GM21619 (cell line): ENCODE measurements around the gene TLCD1.

Experiments used
- ATAC-seq: cut with Tn5 transposase; IDR thresholded peaks from one replicate; pipeline ENCODE4 v1.9.1; 2021; ENCODE audit not compliant: unreplicated experiment

The TLCD1 gene, protein sequence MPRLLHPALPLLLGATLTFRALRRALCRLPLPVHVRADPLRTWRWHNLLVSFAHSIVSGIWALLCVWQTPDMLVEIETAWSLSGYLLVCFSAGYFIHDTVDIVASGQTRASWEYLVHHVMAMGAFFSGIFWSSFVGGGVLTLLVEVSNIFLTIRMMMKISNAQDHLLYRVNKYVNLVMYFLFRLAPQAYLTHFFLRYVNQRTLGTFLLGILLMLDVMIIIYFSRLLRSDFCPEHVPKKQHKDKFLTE

DNA sequence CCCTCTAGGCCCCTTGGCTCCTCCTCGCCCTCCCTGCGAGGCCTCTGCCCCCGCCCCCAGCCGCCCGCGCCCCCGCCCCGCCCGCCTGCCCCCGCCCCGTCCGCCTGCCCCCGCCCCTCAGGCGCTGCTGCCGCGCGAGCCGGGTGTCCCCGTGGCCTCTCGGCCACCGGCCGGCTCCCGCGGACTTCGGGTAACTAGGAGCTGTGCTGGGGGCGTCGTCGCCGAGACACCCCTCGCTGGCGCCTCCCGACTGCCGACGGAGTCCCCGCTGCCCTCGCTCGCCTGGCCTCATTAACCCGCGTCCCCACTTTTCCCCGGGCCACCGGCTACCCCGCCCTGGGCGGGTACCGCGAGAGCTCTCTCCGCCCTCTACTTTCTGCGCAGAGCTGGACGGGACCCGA is at the start of gene TLCD1:
Gene TLCD1 (minus strand): TSS at position 8 of the 401 bp plus-strand sequence. CDS start 136 bp downstream, outside the sequence.
- peak; percentile 13 for ATAC-seq

DNA sequence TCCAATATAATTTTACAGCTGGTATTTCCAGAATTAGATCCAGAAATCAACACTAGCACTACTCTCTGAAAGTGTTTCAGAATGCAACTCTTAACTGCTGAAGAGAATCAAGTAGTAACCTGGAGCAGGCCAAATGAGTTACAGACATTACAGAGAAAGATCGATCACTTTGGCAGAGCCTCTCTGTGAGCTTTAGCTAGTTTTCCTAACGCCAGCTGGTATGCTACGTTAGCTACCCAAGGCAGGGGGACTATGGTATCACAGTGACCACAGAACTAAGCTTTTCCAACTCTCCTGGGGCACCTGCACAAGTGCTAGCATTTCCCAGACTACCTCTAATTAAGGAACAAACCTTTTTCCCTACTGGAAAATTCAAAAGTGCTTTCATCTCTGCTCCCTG is 48.2 kb upstream of the TLCD1 start:
- no peak for ATAC-seq

DNA sequence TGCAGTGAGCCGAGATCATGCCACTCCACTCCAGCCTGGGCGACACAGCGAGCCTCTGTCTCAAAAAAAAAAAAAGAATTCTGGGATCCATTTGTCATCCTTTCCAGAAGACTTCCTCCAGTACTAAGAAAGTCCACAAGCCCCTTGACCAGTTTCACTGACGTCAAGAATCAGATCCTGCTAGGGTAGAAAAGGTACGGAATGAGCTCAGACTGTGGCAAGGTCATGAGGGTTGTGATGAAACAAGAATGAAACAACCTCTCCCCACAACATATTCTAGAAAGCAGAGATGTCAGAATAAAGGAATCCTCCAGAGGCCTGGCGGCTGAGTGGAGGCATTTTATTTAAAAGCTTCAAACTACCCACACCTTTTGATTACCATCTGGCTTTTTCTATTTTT is 47.7 kb upstream of the TLCD1 start:
- ATAC-seq = no peak

DNA sequence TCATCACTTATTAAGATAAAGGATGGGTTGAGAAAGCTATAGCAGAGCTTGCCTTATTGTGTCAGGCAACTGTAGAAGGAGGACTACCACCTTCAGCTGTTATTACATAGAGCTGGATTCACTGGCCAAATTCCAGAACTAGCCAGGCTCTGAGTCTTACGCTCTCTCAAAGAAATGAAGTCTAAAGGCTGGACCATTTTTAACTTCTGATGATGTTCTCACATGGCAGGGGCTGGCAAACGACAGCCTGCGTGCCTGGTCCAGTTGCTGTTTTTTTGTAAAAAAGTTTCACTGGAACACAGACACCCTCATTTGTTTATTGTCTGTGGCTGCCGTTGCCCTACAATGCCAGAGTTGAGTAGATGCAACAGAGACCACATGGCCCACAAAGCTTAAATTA is 39.0 kb upstream of the TLCD1 start:
- ATAC-seq = no peak

DNA sequence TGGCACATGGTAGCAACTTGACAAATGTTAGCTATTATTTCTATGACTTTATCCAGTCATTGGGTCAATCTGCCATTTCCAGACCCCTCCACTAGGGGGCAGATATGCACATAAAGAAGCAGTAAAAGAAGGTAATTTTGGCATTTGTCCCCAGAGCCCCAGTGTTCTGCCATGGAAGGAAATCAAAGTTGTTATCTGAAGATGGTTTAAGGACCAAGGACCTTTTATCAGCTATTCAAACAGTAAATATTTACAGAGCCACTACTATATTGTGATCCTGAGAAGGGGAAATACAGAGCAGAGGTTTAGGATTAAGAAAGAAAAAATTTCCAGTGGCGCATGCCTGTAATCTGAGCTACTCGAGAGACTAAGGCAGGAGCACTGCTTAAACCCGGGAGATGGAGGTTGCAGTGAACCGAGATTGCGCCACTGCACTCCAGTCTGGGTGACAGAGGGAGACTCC is 37.8 kb upstream of the TLCD1 start:
- no peak for ATAC-seq

DNA sequence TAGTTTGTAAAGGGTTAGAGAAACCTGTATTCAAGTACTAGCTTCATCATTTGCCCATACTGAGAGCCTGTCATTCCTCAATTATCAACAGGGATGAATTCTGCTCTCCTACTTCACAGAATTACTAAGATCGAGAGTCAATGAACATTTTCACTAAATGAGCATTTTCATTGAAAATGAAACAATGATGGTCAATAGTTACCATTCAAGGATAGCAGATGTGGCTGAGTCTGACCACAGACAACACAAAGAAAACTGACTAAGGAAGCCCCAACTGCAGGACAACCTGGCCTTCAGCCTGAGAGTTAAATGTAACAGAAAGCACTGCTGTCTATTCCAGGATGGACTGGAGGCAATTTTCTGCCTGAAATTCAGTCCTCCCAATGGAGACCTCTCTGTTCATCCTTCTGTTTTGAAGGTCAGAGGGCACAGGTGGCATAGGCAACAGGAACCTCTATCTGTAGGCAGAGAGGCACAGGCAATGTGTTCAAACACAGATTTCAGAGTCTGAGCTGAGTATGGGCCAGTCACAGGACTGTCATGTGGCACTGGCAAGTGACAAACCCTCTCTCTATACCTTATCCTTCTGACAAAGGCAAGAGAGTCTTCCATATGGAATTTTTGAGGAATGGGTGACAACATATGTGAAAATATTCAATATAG is 37.2 kb upstream of the TLCD1 start:
- ATAC-seq = no peak

DNA sequence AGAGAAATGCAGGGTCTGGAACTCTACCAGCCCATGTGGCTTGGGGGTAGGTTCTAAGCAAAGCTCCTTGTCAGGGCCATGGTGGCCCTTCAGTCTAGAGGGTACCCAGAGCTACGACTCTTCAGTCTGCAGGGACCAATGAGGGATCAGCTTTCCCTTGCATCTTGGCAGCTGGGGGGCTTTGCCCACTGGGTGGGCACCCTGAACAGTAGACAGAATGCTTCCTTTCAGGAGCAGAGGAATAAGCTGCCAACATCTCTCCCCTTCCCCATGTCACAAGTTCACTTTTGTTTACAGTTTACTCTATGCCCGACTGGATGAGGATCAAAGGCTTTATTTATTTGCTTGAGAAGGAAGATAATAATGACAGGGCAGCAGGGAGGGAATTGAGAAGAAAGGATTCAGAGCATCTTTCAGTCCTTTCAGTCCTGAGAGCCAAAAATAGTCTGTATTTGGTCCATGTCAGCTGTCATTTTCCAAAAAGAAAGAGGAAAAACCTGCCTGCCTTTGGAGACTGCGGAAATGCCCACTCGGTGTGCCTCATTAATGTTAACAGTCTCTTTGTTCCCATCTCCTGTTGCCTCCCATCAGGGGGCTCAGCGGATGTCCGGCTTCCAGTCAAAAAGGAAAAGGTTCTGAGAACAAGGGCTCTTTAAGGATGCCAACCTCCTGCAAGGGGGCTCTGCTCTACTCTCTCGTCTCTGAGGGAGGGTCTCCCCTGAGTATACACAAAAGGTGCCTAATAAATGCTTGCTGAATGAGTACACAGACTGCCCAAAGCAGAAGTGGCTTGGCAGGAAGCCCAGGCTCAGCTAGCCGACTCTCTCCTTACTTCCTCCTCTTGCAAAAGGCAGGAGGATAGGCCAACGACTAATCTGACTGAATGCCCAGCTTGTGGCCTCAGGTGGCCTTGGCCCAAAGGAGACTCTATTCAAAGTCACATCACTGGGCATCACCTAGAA is 34.8 kb upstream of the TLCD1 start:
- ATAC-seq = no peak

DNA sequence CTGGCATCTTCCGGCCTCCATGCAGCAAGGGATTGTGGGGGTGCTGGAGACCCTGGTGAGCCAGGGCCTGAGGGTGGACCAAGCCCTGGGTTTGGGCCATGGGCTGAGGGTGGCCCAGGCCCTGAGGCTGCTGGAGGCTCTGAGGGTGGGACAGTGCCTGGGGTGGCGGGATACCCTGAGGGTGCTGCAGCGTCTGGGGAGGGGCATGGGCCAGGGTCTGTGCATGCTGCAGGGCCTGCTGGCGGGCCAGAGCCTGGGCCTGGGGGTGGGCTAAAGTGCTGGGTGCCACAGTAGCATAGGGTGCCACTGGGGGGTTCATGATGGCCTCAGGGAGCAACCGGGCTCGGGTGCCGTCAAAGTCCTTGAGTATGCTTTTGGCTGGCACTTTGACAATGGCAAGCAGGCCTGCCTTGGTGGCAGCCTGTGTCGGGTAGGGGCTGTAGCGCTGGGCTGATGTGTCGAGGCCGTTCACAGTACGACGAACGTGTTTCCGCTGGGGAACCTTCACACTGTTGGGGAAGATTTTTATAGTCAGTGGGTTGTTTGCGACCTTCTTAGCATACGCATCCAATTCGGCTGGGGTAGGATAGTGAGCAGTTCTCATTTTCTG is 33.3 kb upstream of the TLCD1 start:
- no peak for ATAC-seq

DNA sequence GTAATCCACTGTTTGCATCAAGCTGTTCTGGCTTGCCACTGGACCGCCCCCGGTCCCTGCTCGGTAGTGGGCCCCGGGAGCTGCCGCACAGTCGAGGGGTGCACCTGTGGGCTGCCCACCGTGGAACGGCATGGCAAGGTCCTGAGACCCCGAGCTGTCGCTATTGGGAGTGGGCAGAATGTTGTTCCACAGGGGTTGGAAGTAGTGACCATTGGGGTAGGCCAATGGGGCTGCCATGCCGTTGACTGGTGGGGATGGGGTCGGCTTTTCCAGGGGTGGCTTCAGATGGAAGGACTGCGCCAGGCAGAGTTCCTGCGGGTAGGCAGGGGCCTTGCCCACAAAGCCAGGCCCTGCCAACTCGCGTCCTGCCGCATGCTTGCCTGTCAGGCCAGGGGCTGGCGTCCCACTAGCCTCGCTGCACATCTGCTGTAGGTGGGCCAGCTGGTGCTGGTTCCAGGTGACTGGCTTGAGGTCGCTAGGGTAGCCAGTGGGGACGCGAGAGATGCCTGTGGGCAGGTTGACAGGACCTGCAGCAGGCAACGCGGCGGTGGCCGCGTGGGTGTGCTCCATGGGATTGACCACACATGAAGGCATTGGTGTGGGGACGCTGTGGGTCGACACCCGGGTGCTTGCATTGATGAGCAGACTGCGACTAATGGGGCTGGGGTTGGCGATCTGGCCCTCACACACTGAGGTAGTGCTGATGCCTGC is 32.5 kb upstream of the TLCD1 start:
- no peak for ATAC-seq

DNA sequence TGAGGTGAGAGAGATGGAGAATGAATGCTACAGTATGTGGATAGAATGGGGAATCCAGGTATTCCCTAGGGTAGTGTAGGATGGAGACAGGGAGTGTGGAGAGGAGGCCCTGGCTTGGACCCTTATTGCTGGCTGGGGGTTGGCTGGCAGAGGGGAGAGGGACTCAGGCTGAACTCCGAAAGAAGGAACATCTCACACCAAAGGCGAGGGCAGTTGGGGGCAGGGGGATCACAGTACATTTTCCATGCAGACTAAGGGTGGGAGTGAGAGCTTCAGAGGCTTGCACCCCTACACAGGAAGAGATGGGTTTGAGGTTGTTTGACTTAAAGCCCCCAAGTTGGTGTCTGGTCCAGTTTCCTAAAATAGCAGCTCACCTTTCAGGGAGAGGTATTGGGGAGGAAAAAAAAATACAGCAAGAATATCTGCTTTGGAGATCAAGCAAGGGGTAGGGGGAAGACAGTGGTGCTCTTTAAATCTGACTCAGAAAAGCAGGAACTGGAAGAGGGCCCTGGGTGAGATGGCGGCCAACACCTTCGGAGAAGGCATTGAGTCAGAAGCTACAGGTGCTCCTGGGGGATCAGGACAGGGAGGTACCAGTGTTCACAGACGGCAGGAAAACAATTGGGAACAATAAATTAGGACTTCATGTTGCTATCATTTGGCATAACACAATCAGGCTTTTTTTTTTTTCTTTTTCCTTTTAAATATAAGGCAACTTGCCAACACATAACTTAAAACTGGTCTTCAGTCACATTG is 30.2 kb upstream of the TLCD1 start:
- no peak for ATAC-seq

DNA sequence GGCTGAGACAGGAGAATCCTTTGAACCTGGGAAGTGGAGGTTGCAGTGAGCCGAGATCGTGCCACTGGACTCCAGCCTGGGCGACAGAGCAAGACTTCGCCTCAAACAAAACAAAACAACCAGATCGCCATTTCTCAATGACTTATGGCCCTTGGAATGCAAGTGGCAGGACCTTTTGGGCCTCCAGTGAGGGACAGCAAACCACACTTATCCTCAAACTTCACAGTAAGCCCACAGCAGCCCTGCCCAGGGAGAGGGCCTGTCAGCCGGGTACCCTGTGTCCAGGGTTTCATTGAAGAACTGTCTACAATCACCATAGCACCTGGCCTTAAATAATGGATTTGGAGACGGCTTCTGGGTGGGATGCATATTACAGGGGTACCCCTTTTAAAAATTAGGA is 29.5 kb upstream of the TLCD1 start:
- ATAC-seq = no peak

DNA sequence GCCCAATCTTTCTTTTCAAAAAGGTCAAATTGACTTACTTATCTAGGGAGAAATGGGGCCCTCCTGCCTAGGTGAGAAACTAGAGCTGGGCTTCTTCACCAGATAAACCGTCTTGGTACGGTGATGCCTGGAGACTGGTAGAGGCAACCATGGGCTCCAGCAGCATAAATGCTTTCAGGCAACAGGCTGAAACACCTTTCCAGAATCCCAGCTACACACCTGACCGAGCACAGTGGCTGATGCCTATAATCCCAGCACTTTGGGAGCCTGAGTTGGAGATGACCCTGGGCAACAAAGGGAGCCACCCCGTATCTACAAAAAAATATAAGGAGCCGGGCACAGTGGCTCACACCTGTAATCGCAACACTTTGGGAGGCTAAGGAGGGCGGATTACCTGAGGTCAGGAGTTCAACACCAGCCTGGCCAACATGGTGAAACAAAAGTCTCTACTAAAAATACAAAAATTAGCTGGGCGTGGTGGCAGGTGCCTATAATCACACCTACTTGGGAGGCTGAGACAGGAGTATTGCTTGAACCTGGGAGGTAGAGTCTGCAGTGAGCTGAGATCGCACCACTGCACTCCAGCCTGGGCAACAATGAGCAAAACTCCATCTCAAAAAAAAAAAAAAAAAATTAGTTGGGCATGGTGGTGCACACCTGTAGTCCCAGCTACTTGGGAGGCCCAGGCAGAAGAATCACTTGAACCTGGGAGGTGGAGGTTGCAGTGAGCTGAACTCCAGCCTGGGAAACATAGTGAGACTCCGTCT is 25.8 kb upstream of the TLCD1 start:
- no peak for ATAC-seq

DNA sequence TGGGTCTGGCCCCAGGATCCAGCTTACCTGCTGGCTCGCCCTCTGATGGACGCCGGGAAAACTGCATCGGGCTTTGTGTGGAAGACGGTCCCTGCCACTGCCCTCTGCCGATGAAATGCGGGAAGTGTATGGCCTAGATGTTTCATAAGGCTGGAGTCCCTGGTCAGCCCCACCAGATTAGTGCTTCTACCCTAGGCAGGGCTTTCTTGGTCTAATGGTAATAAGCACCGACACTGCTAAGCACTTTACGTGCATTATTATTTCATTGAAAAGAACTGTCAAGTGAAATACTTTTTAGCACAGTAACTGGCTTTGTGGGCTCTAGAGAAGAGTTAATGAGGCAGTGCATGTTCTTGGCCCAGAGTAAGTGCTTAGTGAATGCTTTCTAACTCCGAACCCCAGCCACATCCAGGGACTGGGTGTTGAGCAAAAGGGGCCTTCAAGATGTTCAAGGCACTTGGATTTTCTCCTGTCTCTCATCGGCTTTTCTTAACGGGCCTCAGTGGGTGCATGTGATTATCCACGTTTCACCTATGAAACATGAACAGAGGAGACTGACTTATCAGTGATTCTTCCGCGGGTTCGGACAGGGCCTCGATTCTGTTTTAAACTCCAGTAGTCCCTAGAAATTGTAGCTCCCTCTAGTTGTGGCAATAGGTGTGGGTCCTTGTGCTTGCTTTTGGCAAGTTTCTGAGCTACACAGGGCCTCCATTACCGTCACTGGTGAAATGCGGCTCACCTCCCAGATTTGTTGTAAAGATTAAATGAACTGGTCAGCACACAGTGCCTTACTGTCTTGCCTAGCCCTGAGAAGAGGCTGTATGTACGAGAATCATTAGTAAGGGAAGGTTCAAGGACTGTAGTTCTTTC is 24.4 kb upstream of the TLCD1 start:
- ATAC-seq = no peak

DNA sequence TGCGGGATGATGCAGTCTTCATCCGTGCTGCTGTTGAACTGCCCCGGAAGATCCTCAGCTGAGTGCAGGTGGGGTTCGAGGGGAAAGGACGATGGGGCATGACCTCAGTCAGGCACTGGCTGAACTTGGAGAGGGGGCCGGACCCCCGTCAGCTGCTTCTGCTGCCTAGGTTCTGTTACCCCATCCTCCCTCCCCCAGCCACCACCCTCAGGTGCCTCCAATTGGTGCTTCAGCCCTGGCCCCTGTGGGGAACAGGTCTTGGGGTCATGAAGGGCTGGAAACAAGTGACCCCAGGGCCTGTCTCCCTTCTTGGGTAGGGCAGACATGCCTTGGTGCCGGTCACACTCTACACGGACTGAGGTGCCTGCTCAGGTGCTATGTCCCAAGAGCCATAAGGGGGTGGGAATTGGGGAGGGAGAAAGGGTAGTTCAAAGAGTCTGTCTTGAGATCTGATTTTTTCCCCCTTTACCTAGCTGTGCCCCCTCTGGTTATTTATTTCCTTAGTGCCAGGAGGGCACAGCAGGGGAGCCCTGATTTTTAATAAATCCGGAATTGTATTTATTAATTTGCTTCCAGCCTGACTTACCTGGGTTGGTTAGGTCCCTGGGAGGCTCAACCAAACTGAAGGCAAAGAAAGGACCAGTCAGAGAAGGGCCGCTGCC is 23.6 kb upstream of the TLCD1 start:
- ATAC-seq = no peak

DNA sequence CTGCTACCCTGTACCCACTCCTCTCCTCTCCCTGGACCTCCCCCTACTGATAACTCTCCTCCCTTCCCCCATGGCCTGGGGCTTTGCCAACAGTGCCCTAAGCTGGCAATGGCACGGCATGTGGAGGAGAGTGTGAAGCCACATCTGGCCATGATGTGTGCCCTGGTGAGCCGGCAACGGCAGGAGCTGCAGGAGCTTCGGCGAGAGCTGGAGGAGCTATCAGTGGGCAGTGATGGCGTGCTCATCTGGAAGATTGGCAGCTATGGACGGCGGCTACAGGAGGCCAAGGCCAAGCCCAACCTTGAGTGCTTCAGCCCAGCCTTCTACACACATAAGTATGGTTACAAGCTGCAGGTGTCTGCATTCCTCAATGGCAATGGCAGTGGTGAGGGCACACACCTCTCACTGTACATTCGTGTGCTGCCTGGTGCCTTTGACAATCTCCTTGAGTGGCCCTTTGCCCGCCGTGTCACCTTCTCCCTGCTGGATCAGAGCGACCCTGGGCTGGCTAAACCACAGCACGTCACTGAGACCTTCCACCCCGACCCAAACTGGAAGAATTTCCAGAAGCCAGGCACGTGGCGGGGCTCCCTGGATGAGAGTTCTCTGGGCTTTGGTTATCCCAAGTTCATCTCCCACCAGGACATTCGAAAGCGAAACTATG is 23.0 kb upstream of the TLCD1 start:
- ATAC-seq = no peak

DNA sequence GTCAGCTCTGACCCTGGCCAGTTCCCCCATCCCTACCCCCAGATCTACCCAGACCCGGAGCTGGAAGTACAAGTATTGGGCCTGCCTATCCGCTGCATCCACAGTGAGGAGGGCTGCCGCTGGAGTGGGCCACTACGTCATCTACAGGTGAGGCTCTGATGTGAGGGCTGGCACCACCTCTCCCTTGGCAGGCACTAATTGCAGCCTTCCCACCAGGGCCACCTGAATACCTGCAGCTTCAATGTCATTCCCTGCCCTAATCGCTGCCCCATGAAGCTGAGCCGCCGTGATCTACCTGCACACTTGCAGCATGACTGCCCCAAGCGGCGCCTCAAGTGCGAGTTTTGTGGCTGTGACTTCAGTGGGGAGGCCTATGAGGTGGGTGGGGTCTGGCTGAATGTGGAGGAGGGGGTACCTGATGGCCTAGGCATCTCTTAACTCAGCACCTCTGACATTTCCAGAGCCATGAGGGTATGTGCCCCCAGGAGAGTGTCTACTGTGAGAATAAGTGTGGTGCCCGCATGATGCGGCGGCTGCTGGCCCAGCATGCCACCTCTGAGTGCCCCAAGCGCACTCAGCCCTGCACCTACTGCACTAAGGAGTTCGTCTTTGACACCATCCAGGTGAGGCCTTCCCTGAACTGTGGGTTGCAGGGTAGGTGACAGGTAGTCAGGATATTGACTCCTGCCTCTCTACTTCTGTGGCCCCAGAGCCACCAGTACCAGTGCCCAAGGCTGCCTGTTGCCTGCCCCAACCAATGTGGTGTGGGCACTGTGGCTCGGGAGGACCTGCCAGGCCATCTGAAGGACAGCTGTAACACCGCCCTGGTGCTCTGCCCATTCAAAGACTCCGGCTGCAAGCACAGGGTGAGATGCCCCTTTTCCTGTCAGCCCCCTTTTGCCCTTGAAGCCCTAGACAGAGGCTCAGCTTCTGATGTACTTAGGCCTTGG is 22.0 kb upstream of the TLCD1 start:
- ATAC-seq = no peak
